Right atrium auricular region (tissue), 2 donors: ENCODE results near the gene TEX36. TPM values are rescaled to one million over a fixed set of nuclear protein-coding genes. Genes with fewer than 3 reads are reported as not detected.
"Not testable (repeated sequence)": the region's sequence is repeated elsewhere in the genome, so short reads cannot be mapped to it uniquely, and the experiment has no call there.

ENCODE experiments used
- DNase-seq: peaks from one replicate; pipeline ENCODE4 v3.0.0-alpha.2; 2019; ENCODE audit warnings: low spot score
- H3K27ac ChIP-seq, 2 donors: fragments of 200-600 bp; sonication (generic); 1 replicate in 1 of 2; 2 replicates in 1 of 2; pipeline ENCODE4 v1.5.1; 2016 to 2019
- H3K27me3 ChIP-seq, 2 donors: fragments of 200-600 bp; sonication (generic); one replicate each; pipeline versions ENCODE4 v1.5.1 to v1.6.0; 2017 to 2019
- H3K36me3 ChIP-seq: fragments of 200-600 bp; sonication (generic); one replicate; pipeline ENCODE4 v1.5.1; 2016
- H3K4me1 ChIP-seq, 2 donors: fragments of 200-600 bp; sonication (generic); one replicate each; pipeline versions ENCODE4 v1.5.1 to v1.6.0; 2017 to 2019
- H3K4me3 ChIP-seq, 2 donors: fragments of 200-600 bp; sonication (generic); 1 replicate in 1 of 2; 2 replicates in 1 of 2; pipeline ENCODE4 v1.5.1; 2017 to 2019; ENCODE audit warnings: mild to moderate bottlenecking in 1 of 2, moderate library complexity in 1 of 2
- H3K9me3 ChIP-seq, 2 donors: fragments of 200-600 bp; sonication (generic); one replicate each; pipeline ENCODE4 v1.5.1; 2019
- CTCF ChIP-seq, 2 donors: fragments of 200-600 bp; sonication (generic); IDR thresholded peaks; one replicate each; pipeline ENCODE4 v1.5.1; 2019; ENCODE audit warnings: antibody characterized with exemption in 2 of 2
- total RNA-seq, 2 donors: library from RNA; depleted of rRNA; stranded (reverse); fragments of >200 nt; gene quantifications; one replicate each; pipeline ENCODE4 v1.1.0, GENCODE V29; 2016

The TEX36 gene
- total RNA-seq, 2 donors from 2014 or later, result not detected

GRCh38 chr10:125707541-125708468, 24.8 kb upstream of the TEX36 start:
- no peaks in the 10 kb centered on the region for H3K36me3 ChIP-seq
- H3K4me1 ChIP-seq, result peaks cover 0 to 12% of the 10 kb centered on the region in 2 donors
- TF ChIP-seq CTCF (IDR thresholded peaks at IDR 0.05), result no peak
- H3K27ac ChIP-seq, result no peak overlapping the region
- H3K4me3 ChIP-seq, result no peak overlapping the region
- no peaks in the 10 kb centered on the region for H3K27me3 ChIP-seq
- no peaks in the 10 kb centered on the region for H3K9me3 ChIP-seq
- DNase-seq, result no peak

- Histone ChIP-seq H3K27me3 (no peaks in the 10 kb centered on the region), H3K36me3 (no peaks in the 10 kb centered on the region), H3K9me3 (no peaks in the 10 kb centered on the region), H3K27ac (no peak overlapping the region), H3K4me3 (no peak overlapping the region), H3K4me1 (no peaks in the 10 kb centered on the region)
- no peak for TF ChIP-seq CTCF (IDR thresholded peaks at IDR 0.05)
- no peak for DNase-seq
Measured at GRCh38 chr10:125700355-125700911, 17.5 kb upstream of the TEX36 start.

DNA sequence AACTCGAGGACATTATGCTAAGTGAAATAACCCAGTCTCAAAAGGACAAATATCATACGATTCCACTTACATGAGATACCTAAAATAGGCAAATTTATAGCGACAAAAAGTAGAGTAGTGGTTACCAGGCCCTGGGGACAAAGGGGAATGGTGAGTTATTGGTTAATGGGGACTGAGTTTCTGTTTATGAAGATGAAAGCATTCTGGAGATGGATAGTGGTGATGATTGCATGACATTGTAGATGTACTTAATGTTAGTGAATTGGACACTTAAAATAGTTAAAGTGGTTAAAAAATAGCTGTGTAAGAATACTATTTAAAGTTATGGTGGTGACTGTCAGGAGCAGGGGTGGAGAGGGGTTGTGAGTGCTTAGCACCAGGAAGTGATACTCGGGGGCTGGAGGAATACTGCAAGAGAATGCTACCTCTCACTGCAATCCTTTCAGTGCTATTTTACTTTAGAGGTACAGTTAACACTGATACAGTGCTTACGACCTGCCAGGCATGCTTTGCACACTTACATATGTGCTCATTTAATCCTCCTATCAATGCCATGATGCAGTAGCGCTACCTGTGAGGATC, 16.7 kb upstream of the TEX36 start:
- Histone ChIP-seq H3K36me3 (no peaks in the 10 kb centered on the region), H3K9me3 (no peaks in the 10 kb centered on the region), H3K4me3 (no peak overlapping the region), H3K27me3 (no peaks in the 10 kb centered on the region), H3K27ac (no peak overlapping the region), H3K4me1 (no peaks in the 10 kb centered on the region)
- no peak for TF ChIP-seq CTCF (IDR thresholded peaks at IDR 0.05)
- DNase-seq, result no peak

DNA sequence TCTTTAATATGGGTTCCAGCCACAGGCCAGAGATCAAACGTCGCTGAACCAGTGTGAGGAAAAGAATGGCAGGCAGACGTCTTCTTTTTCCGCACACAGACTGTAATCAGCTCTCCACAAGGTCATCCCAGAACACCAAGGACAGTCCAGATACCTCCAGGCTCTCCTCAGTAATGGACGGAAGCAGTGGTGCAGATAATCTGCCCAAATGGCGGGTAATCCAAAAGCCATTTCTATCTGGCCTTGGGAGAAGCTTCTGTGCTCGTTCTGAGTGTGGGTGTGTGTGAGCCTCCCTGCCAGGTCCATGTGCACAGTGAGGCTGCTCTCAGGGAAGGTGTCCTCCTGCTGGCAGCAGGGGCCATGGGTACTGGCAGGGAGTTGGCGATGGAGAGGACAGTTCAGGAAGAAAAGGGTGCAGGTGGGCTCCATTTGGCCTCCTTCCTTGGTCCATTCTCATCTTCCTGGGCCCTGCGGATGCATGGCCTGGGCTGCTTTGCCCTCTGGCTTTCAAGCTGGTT, 15.6 kb upstream of the TEX36 start:
- H3K27ac ChIP-seq, result no peak overlapping the region
- H3K36me3 ChIP-seq, result no peaks in the 10 kb centered on the region
- no peaks in the 10 kb centered on the region for H3K27me3 ChIP-seq
- DNase-seq, result no peak
- H3K4me3 ChIP-seq, result no peak overlapping the region
- no peak for TF ChIP-seq CTCF (IDR thresholded peaks at IDR 0.05)
- no peaks in the 10 kb centered on the region for H3K9me3 ChIP-seq
- H3K4me1 ChIP-seq, result no peaks in the 10 kb centered on the region

GRCh38 chr10:125696884-125697283, 13.9 kb upstream of the TEX36 start:
- DNase-seq, H3K27me3 ChIP-seq: not testable (repeated sequence)

DNA sequence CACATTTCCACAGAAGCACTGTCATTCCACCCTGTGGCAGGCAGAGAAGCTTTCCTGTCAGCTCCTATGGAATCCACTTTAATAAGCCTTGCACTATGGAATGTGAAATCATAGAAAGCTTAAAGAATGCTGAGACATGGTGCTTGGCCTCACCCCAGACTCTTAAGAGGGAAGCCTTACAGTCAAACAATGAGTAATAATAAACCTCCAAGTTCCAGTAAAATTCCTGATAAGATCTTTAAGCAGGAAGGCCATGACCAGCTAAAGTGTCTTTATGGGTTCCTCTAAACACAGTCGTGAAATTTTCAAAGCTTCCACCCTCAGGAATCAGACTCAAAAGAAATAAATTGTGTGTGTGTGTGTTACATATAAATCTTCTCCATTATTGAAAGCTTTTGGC, 11.9 kb upstream of the TEX36 start:
- H3K4me3 ChIP-seq, result no peak overlapping the region
- H3K4me1 ChIP-seq, result no peaks in the 10 kb centered on the region
- H3K9me3 ChIP-seq, result no peaks in the 10 kb centered on the region
- no peaks in the 10 kb centered on the region for H3K27me3 ChIP-seq
- no peak for DNase-seq
- TF ChIP-seq CTCF (IDR thresholded peaks at IDR 0.05), result no peak
- no peak overlapping the region for H3K27ac ChIP-seq
- H3K36me3 ChIP-seq, result no peaks in the 10 kb centered on the region

More at GRCh38 chr10:125696884-125697283, 13.9 kb upstream of the TEX36 start:
- H3K27ac ChIP-seq, H3K4me1 ChIP-seq, H3K9me3 ChIP-seq, H3K4me3 ChIP-seq, H3K36me3 ChIP-seq: not testable (repeated sequence)
